ENCODE data around the gene IRX5. TPM values are rescaled to one million over a fixed set of nuclear protein-coding genes. Genes with fewer than 3 reads are reported as not detected.

Gene IRX5
- 23.8 TPM for total RNA-seq
- long read RNA-seq, transcript IRX5-202 (3 exons, 2,401 nt): major isoform, 34 of 48 reads
- long read RNA-seq, partial matches to known transcripts: 0 of 48 reads
- long read RNA-seq, other reads (novel, unspliced or antisense): 10 of 48 reads

DNA sequence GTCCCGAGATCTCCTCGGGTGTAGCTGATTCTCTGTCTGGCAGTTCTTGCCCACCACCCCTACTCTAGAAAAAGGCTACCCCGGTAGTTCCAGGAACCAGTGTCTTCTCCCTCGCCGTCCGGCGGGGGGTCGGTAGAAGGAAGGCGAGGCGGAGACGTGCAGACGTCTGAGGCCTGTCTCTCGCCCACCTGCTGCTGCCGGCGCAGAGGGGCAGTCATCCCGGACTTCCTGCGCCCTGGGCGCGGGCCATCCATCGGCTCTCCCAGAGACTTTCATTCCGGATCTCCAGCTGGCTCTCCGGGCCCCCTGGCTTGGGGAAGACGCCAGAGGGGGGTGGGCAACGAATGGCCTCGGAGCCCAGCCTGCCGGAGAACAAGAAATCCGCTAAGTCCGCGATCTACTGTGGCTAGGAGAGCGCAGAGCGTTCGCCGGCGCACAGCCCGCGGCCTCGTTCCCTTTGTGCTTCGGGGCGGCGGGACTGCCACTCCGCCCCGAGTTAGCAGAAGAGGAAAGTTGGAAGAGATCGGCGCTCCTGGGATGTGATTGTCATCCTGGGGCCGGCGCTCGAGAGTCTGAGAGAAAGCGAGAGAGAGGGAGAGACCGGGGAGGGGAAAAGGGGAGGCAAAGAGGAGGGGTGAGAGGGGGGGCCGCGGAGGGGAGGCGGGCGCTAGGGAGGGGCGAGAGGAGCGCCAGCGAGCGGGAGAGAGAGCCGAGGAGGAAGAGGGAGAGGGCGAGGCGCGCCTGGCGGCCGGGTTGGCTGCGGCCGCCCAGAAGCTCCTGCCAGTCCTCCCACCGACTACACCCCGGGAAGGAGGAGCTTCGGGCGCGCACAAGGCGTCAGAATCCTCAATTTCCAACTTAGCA is at the start of gene IRX5:
Gene IRX5 (plus strand): TSS at position 861 of the 864 bp plus-strand sequence. CDS start 334 bp downstream, outside the sequence.
- Histone ChIP-seq H3K36me3 (no peaks in the 10 kb centered on the region), H3K27ac (peak within 1 kb of the TSS; percentile 85), H3K4me1 (peaks cover 14% of the 10 kb centered on the region), H3K27me3 (ENCODE audit: low read depth) (peaks cover 66% of the 10 kb centered on the region), H3K9me3 (no peaks in the 10 kb centered on the region), H3K4me3 (peak within 1 kb of the TSS; percentile 68)
- intact Hi-C loops (cut with DNase I): no loop called here
- ATAC-seq (peak; percentile 79 to 86), DNase-seq (peak; percentile 93)
- TF ChIP-seq, protein P1, sequence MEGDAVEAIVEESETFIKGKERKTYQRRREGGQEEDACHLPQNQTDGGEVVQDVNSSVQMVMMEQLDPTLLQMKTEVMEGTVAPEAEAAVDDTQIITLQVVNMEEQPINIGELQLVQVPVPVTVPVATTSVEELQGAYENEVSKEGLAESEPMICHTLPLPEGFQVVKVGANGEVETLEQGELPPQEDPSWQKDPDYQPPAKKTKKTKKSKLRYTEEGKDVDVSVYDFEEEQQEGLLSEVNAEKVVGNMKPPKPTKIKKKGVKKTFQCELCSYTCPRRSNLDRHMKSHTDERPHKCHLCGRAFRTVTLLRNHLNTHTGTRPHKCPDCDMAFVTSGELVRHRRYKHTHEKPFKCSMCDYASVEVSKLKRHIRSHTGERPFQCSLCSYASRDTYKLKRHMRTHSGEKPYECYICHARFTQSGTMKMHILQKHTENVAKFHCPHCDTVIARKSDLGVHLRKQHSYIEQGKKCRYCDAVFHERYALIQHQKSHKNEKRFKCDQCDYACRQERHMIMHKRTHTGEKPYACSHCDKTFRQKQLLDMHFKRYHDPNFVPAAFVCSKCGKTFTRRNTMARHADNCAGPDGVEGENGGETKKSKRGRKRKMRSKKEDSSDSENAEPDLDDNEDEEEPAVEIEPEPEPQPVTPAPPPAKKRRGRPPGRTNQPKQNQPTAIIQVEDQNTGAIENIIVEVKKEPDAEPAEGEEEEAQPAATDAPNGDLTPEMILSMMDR (IDR thresholded peaks at IDR 0.05): no peak

- no peak for DNase-seq
- Histone ChIP-seq H3K9me3 (peaks cover 3% of the 10 kb centered on the region), H3K27me3 (ENCODE audit: low read depth) (no peaks in the 10 kb centered on the region), H3K36me3 (no peaks in the 10 kb centered on the region), H3K4me3 (no peak overlapping the region), H3K4me1 (no peaks in the 10 kb centered on the region), H3K27ac (no peak overlapping the region)
- TF ChIP-seq, protein P1 (IDR thresholded peaks at IDR 0.05): no peak
- intact Hi-C loops (cut with DNase I): no loop called here
- ATAC-seq: no peak
Observed at GRCh38 chr16:54882556-54882955, 48.1 kb upstream of the IRX5 start.

- Histone ChIP-seq H3K36me3 (no peaks in the 10 kb centered on the region), H3K4me1 (no peaks in the 10 kb centered on the region), H3K27me3 (ENCODE audit: low read depth) (no peaks in the 10 kb centered on the region), H3K9me3 (peaks cover 3% of the 10 kb centered on the region), H3K27ac (no peak overlapping the region), H3K4me3 (no peak overlapping the region)
- TF ChIP-seq, protein P1 (IDR thresholded peaks at IDR 0.05): no peak
- DNase-seq: no peak
- no peak for ATAC-seq
- intact Hi-C loops (cut with DNase I): no loop called here
Observed at GRCh38 chr16:54883358-54883757, 47.3 kb upstream of the IRX5 start.

DNA sequence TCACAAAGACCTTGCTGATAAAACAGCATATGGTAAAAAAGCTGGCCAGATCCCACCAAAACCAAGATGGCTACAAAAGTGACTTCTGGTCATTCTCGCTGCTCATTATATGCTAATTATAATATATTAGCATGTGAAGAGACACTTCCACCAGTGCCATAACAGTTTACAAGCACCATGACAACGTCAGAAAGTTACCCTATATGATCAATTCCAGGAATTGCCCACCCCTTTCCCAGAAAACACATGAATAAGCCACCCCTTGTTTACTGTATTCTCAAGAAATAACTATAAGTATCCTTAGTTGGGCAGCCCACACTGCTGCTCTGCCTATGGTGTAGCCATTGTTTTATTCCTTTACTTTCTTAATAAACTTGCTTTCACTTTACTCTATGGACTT is 44.6 kb upstream of the IRX5 start:
- TF ChIP-seq, protein P1 (IDR thresholded peaks at IDR 0.05): no peak
- Histone ChIP-seq H3K4me1 (no peaks in the 10 kb centered on the region), H3K36me3 (no peaks in the 10 kb centered on the region), H3K9me3 (peaks cover 3% of the 10 kb centered on the region), H3K4me3 (no peak overlapping the region), H3K27me3 (ENCODE audit: low read depth) (no peaks in the 10 kb centered on the region), H3K27ac (no peak overlapping the region)
- DNase-seq (no peak), ATAC-seq (no peak)
- intact Hi-C loops (cut with DNase I): no loop called here

DNA sequence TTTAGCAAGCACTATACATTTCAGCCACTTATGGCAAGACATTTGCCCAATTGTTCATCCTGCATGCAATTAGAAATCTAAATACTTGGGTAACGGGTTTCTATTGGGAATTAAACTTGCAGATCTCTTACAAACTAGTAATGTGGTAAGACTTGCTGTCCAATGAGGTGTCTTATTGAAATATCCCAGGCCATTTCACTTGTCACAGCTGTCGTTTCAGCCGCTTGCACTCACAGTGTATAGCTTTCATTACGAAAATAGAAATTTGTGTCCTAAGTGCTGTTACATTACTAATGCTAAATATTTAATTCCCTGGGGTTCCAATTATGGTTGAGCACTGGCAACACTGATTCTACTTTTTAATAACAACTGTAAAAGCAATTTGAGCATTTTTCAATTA is 40.3 kb upstream of the IRX5 start:
- Histone ChIP-seq H3K4me1 (no peaks in the 10 kb centered on the region), H3K4me3 (no peak overlapping the region), H3K27ac (no peak overlapping the region), H3K27me3 (ENCODE audit: low read depth) (no peaks in the 10 kb centered on the region), H3K9me3 (no peaks in the 10 kb centered on the region), H3K36me3 (no peaks in the 10 kb centered on the region)
- ATAC-seq: no peak
- no peak for DNase-seq
- TF ChIP-seq, protein P1 (IDR thresholded peaks at IDR 0.05): no peak
- intact Hi-C loops (cut with DNase I): no loop called here

All from lower lobe of right lung (tissue), 2 donors.